Endothelial cell (in vitro differentiated cells): ENCODE results near the gene DOCK4. TPM values are rescaled to one million over a fixed set of nuclear protein-coding genes. Genes with fewer than 3 reads are reported as not detected.

ENCODE experiments used
- DNase-seq: peaks from one replicate; pipeline ENCODE4 v3.0.0; 2021; ENCODE audit warnings: low spot score
- H3K27ac Mint-ChIP-seq: one replicate; pipeline ENCODE4 v1.8.0; 2021; ENCODE audit warnings: mixed read lengths, inconsistent platforms; ENCODE audit not compliant: unreplicated experiment
- H3K27me3 Mint-ChIP-seq: one replicate; pipeline ENCODE4 v1.8.0; 2021; ENCODE audit warnings: mild to moderate bottlenecking, moderate library complexity, mixed read lengths, inconsistent platforms; ENCODE audit not compliant: unreplicated experiment
- H3K36me3 Mint-ChIP-seq: one replicate; pipeline ENCODE4 v1.8.0; 2021; ENCODE audit warnings: mild to moderate bottlenecking, low read depth, mixed read lengths, inconsistent platforms; ENCODE audit not compliant: unreplicated experiment
- H3K4me1 Mint-ChIP-seq: one replicate; pipeline ENCODE4 v1.8.0; 2021; ENCODE audit warnings: mild to moderate bottlenecking, mixed read lengths, inconsistent platforms; ENCODE audit not compliant: unreplicated experiment
- H3K4me3 Mint-ChIP-seq: one replicate; pipeline ENCODE4 v1.8.0; 2021; ENCODE audit warnings: mild to moderate bottlenecking, mixed read lengths, inconsistent platforms; ENCODE audit not compliant: unreplicated experiment
- H3K9me3 Mint-ChIP-seq: one replicate; pipeline ENCODE4 v1.8.0; 2021; ENCODE audit warnings: mixed read lengths, inconsistent platforms; ENCODE audit not compliant: unreplicated experiment
- total RNA-seq: library from RNA; stranded (reverse); fragmentation: NEBNext Ultra II Directional; extraction: Animal tissue kit (Norgen Biotek cat#: 25700); gene quantifications from one replicate; pipeline ENCODE4 v1.2.1, GENCODE V29; 2021; ENCODE audit not compliant: unreplicated experiment
- TF ChIP-seq, protein P1 (sequence below): fragments of 200-600 bp; sonication (generic); IDR thresholded peaks from one replicate; pipeline ENCODE4 v1.5.0; 2021; ENCODE audit warnings: antibody characterized with exemption; ENCODE audit not compliant: unreplicated experiment

The DOCK4 gene
- total RNA-seq, 1 donor from 2014 or later = 99.2 TPM

DNA sequence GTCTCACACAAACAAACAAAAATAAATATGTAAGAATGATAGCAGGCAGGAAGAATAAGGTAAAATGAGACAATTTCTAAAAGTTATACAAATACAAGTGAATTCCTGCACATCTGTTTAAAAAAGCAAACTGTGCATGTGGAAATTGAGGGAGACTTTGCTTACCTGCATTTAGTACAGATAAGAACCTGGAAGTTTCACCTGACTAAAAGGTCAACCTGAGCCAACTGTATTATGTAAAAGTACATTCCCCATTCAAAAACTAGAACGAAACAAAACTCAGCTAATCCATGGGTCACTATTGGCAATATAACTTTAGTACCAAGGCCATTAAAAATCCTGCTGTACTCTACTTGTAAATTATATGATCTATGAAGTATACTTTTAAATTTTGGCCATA, 127.1 kb downstream of the DOCK4 start:
- no peaks in the 10 kb centered on the region for H3K9me3 Mint-ChIP-seq
- no peak for DNase-seq
- no peak overlapping the region for H3K4me3 Mint-ChIP-seq
- peak overlapping the region; percentile 74 for H3K27ac Mint-ChIP-seq
- peaks cover 47% of the 10 kb centered on the region for H3K4me1 Mint-ChIP-seq
- peaks cover 6% of the 10 kb centered on the region for H3K27me3 Mint-ChIP-seq
- H3K36me3 Mint-ChIP-seq = peaks cover 15% of the 10 kb centered on the region
- TF ChIP-seq, protein P1, sequence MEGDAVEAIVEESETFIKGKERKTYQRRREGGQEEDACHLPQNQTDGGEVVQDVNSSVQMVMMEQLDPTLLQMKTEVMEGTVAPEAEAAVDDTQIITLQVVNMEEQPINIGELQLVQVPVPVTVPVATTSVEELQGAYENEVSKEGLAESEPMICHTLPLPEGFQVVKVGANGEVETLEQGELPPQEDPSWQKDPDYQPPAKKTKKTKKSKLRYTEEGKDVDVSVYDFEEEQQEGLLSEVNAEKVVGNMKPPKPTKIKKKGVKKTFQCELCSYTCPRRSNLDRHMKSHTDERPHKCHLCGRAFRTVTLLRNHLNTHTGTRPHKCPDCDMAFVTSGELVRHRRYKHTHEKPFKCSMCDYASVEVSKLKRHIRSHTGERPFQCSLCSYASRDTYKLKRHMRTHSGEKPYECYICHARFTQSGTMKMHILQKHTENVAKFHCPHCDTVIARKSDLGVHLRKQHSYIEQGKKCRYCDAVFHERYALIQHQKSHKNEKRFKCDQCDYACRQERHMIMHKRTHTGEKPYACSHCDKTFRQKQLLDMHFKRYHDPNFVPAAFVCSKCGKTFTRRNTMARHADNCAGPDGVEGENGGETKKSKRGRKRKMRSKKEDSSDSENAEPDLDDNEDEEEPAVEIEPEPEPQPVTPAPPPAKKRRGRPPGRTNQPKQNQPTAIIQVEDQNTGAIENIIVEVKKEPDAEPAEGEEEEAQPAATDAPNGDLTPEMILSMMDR = no peak

- Mint-ChIP-seq H3K36me3 (peaks cover 18% of the 10 kb centered on the region), H3K27ac (no peak overlapping the region), H3K4me1 (peaks cover 38% of the 10 kb centered on the region), H3K9me3 (no peaks in the 10 kb centered on the region), H3K4me3 (no peak overlapping the region), H3K27me3 (peaks cover 7% of the 10 kb centered on the region)
- no peak for DNase-seq
- TF ChIP-seq, protein P1 = no peak
Observed at GRCh38 chr7:112076324-112076723, 129.9 kb downstream of the DOCK4 start.

- Mint-ChIP-seq H3K36me3 (peaks cover 12% of the 10 kb centered on the region), H3K27me3 (peaks cover 2% of the 10 kb centered on the region), H3K4me3 (no peak overlapping the region), H3K27ac (peak overlapping the region; percentile 44), H3K4me1 (peaks cover 43% of the 10 kb centered on the region), H3K9me3 (no peaks in the 10 kb centered on the region)
- TF ChIP-seq, protein P1 = no peak
- DNase-seq = no peak
Observed at GRCh38 chr7:112074464-112074863, 131.7 kb downstream of the DOCK4 start.

- H3K4me1 Mint-ChIP-seq = peaks cover 41% of the 10 kb centered on the region
- H3K36me3 Mint-ChIP-seq = peaks cover 12% of the 10 kb centered on the region
- H3K4me3 Mint-ChIP-seq = peak overlapping the region; percentile 65
- TF ChIP-seq, protein P1 = no peak
- DNase-seq = no peak
- no peaks in the 10 kb centered on the region for H3K9me3 Mint-ChIP-seq
- no peak overlapping the region for H3K27ac Mint-ChIP-seq
- H3K27me3 Mint-ChIP-seq = peaks cover 2% of the 10 kb centered on the region
Observed at GRCh38 chr7:112073530-112073929, 132.7 kb downstream of the DOCK4 start.

GRCh38 chr7:112072541-112073245, 133.5 kb downstream of the DOCK4 start:
- Mint-ChIP-seq H3K4me3 (no peak overlapping the region), H3K4me1 (peaks cover 39% of the 10 kb centered on the region), H3K9me3 (no peaks in the 10 kb centered on the region), H3K27ac (no peak overlapping the region), H3K36me3 (peaks cover 12% of the 10 kb centered on the region), H3K27me3 (peaks cover 2% of the 10 kb centered on the region)
- TF ChIP-seq, protein P1 = no peak
- no peak for DNase-seq
